ENCODE results near the gene CCDC8.
"Not testable (repeated sequence)": the region's sequence is repeated elsewhere in the genome, so short reads cannot be mapped to it uniquely, and the experiment has no call there.

DNA sequence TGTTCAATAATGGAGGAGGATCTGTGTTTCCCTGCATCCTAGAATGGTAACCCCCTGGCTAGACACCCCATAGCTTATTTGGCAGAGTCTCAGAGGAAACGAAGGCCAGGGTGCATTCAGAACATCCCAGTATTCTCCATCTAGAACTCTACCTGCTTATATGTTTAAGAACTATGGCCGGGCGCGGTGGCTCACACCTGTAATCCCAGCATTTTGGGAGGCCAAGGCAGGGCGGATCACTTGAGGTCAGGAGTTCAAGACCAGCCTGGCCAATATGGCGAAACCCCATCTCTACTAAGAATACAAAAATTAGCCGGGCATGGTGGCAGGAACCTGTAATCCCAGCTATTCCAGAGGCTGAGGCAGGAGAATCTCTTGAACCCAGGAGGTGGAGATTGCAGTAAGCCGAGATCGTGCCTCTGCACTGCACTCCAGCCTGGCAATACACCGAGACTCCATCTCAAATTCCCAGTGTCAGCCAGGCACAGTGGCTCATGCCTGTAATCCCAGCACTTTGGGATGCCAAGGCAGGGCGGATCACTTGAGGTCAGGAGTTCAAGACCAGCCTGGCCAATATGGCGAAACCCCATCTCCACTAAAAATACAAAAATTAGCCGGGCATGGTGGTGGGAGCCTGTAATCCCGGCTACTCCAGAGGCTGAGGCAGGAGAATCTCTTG, 15.4 kb downstream of the CCDC8 start:
- TF ChIP-seq, protein P1, sequence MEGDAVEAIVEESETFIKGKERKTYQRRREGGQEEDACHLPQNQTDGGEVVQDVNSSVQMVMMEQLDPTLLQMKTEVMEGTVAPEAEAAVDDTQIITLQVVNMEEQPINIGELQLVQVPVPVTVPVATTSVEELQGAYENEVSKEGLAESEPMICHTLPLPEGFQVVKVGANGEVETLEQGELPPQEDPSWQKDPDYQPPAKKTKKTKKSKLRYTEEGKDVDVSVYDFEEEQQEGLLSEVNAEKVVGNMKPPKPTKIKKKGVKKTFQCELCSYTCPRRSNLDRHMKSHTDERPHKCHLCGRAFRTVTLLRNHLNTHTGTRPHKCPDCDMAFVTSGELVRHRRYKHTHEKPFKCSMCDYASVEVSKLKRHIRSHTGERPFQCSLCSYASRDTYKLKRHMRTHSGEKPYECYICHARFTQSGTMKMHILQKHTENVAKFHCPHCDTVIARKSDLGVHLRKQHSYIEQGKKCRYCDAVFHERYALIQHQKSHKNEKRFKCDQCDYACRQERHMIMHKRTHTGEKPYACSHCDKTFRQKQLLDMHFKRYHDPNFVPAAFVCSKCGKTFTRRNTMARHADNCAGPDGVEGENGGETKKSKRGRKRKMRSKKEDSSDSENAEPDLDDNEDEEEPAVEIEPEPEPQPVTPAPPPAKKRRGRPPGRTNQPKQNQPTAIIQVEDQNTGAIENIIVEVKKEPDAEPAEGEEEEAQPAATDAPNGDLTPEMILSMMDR (conservative IDR thresholded peaks at IDR 0.05 in 1 of 2, IDR thresholded peaks at IDR 0.05 in 1 of 2; ENCODE audit: extremely low read depth in 1 of 2, insufficient read depth in 1 of 2, low read depth in 1 of 2, low read length in 2 of 2) = not testable (repeated sequence)
- TF ChIP-seq EZH2 (IDR thresholded peaks at IDR 0.05; ENCODE audit: borderline replicate concordance, low read length) = not testable (repeated sequence)
